A673 (cell line): Measurements from ENCODE around the gene CELSR1. TPM values are rescaled to one million over a fixed set of nuclear protein-coding genes. Genes with fewer than 3 reads are reported as not detected.

ENCODE experiments used
- BruUV-seq: library from RNA; stranded (reverse); fragments of 400-500 nt; replicated peaks from 2 replicates; lab custom pipeline; 2021; lab: Mats Ljungman, UMichigan
- CTCF ChIA-PET: fragments of 300-600 bp; sonication (Branson Sonifier 250); formaldehyde crosslinking; loops from one replicate; lab custom pipeline; 2022; ENCODE audit warnings: antibody characterized with exemption; lab: Charles Lee
- POLR2A ChIA-PET: fragments of 300-600 bp; sonication (Branson Sonifier 250); formaldehyde crosslinking; loops from one replicate; lab custom pipeline; 2022; ENCODE audit warnings: antibody characterized with exemption; ENCODE audit not compliant: low non-redundant PET; lab: Charles Lee
- DNase-seq: peaks from one replicate; pipeline ENCODE4 v3.0.0-alpha.2; 2015; ENCODE audit warnings: low spot score
- H3K27ac ChIP-seq: fragments of 200-600 bp; sonication (generic); 2 replicates; pipeline ENCODE4 v1.5.1; 2016; ENCODE audit warnings: mixed run types, low read depth, mild to moderate bottlenecking, mixed read lengths, antibody characterized with exemption, low read length; ENCODE audit not compliant: poor library complexity, severe bottlenecking
- H3K27me3 ChIP-seq: fragments of 200-600 bp; sonication (generic); replicated peaks from 2 replicates; pipeline ENCODE4 v1.6.1; 2017; ENCODE audit warnings: mixed run types, low read depth, mild to moderate bottlenecking, mixed read lengths, antibody characterized with exemption, low read length; ENCODE audit not compliant: insufficient read depth, poor library complexity
- H3K36me3 ChIP-seq: fragments of 200-600 bp; sonication (generic); 2 replicates; pipeline ENCODE4 v1.6.1; 2016; ENCODE audit warnings: mixed run types, mild to moderate bottlenecking, mixed read lengths, antibody characterized with exemption, low read length; ENCODE audit not compliant: insufficient read depth, poor library complexity, severe bottlenecking
- H3K4me1 ChIP-seq: fragments of 200-600 bp; sonication (generic); 2 replicates; pipeline ENCODE4 v1.6.1; 2017; ENCODE audit warnings: mixed run types, mild to moderate bottlenecking, mixed read lengths, antibody characterized with exemption, low read length; ENCODE audit not compliant: insufficient read depth, poor library complexity, severe bottlenecking
- H3K4me3 ChIP-seq: fragments of 200-600 bp; sonication (generic); 2 replicates; pipeline ENCODE4 v1.5.1; 2016; ENCODE audit warnings: low read depth, mixed run types, mild to moderate bottlenecking, mixed read lengths, low read length; ENCODE audit not compliant: poor library complexity, severe bottlenecking
- H3K9me3 ChIP-seq: fragments of 200-600 bp; sonication (generic); 2 replicates; pipeline ENCODE4 v1.6.1; 2016; ENCODE audit warnings: mixed run types, low read depth, mild to moderate bottlenecking, mixed read lengths, antibody characterized with exemption, low read length; ENCODE audit not compliant: poor library complexity, severe bottlenecking
- CTCF ChIP-seq: fragments of 300-800, 200-600 bp; sonication (generic); conservative IDR thresholded peaks from 2 replicates; pipeline ENCODE4 v1.5.1; 2017; ENCODE audit warnings: low read depth, mild to moderate bottlenecking, antibody characterized with exemption, low read length, moderate library complexity, mixed read lengths
- EZH2 ChIP-seq: fragments of 200-600 bp; sonication (generic); IDR thresholded peaks from 2 replicates; pipeline ENCODE4 v1.6.1; 2017; ENCODE audit warnings: borderline replicate concordance, low read depth, mild to moderate bottlenecking, mixed read lengths, antibody characterized with exemption, low read length; ENCODE audit not compliant: poor library complexity, severe bottlenecking
- intact Hi-C: fragments of 100-400 bp; cut with micrococcal nuclease; formaldehyde crosslinking; loops from one replicate; pipeline ENCODE4 v1.10.0; 2022; ENCODE audit not compliant: unreplicated experiment
- total RNA-seq: library from RNA; stranded (reverse); gene quantifications from 2 replicates; pipeline ENCODE4 v1.2.3, GENCODE V29; 2021

The CELSR1 gene
- total RNA-seq, 1 experiment from 2014 or later: 2.3 TPM

GRCh38 chr22:46520880-46521279 is 16.5 kb downstream of the CELSR1 start:
- DNase-seq: no peak
- ChIA-PET CTCF (no interaction called here), POLR2A (no interaction called here)
- Histone ChIP-seq H3K4me1 (no peaks in the 10 kb centered on the region), H3K36me3 (no peaks in the 10 kb centered on the region), H3K9me3 (no peaks in the 10 kb centered on the region), H3K4me3 (no peak overlapping the region), H3K27me3 (no peaks in the 10 kb centered on the region), H3K27ac (no peak overlapping the region)
- intact Hi-C loops: no loop called here
- TF ChIP-seq CTCF (no peak), EZH2 (no peak)
- no TSS peak for BruUV-seq

- ChIA-PET POLR2A (no interaction called here), CTCF (no interaction called here)
- no peaks in the 10 kb centered on the region for H3K27me3 ChIP-seq
- no peak for DNase-seq
- H3K9me3 ChIP-seq: no peaks in the 10 kb centered on the region
- no peaks in the 10 kb centered on the region for H3K4me1 ChIP-seq
- no peaks in the 10 kb centered on the region for H3K36me3 ChIP-seq
- TF ChIP-seq EZH2: no peak
- TF ChIP-seq CTCF: no peak
- BruUV-seq: no TSS peak
- H3K27ac ChIP-seq: no peak overlapping the region
- intact Hi-C loops: no loop called here
- no peak overlapping the region for H3K4me3 ChIP-seq
Observed at GRCh38 chr22:46519377-46519776, 18.0 kb downstream of the CELSR1 start.

GRCh38 chr22:46518542-46519325 is 18.7 kb downstream of the CELSR1 start:
- no peaks in the 10 kb centered on the region for H3K27me3 ChIP-seq
- intact Hi-C loops: no loop called here
- POLR2A ChIA-PET: no interaction called here
- no peaks in the 10 kb centered on the region for H3K4me1 ChIP-seq
- CTCF ChIA-PET: interaction anchor here (0.6 kb wide), 1 partner anchor 24 kb away, joined by 9 read pairs; no protein-coding TSS in a partner anchor
- H3K27ac ChIP-seq: no peak overlapping the region
- no peaks in the 10 kb centered on the region for H3K36me3 ChIP-seq
- no peak overlapping the region for H3K4me3 ChIP-seq
- BruUV-seq: no TSS peak
- no peak for TF ChIP-seq EZH2
- TF ChIP-seq CTCF: no peak
- DNase-seq: no peak
- H3K9me3 ChIP-seq: no peaks in the 10 kb centered on the region
